ENCODE data around the gene KLF13.

DNA sequence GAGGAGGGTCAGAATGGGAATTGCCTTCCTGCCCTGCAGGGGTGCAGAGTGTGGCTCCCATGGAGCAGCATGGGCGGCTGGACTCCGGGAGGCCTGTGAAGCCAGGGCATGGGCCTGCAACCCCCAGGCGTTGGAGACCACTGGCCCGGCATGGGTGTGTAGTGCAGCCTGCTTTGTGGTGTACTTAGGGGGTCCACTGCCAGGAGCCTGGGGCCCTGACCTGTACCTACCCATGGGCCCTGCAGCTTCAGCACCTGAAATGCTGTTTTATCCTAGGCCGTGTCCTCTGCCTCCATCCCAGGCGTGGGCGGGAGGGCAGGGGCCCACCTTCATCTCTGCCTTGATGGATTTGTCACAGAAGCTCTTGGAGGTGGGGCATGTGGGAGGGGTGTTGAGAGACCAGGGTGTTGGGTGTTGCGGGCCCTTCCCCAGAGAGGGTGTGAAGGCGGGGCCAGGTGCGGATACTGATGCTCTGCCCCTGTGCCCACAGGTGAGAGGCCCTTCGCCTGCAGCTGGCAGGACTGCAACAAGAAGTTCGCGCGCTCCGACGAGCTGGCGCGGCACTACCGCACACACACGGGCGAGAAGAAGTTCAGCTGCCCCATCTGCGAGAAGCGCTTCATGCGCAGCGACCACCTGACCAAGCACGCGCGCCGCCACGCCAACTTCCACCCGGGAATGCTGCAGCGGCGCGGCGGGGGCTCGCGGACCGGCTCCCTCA is 45.0 kb downstream of the KLF13 start:
- TF ChIP-seq, protein P1, sequence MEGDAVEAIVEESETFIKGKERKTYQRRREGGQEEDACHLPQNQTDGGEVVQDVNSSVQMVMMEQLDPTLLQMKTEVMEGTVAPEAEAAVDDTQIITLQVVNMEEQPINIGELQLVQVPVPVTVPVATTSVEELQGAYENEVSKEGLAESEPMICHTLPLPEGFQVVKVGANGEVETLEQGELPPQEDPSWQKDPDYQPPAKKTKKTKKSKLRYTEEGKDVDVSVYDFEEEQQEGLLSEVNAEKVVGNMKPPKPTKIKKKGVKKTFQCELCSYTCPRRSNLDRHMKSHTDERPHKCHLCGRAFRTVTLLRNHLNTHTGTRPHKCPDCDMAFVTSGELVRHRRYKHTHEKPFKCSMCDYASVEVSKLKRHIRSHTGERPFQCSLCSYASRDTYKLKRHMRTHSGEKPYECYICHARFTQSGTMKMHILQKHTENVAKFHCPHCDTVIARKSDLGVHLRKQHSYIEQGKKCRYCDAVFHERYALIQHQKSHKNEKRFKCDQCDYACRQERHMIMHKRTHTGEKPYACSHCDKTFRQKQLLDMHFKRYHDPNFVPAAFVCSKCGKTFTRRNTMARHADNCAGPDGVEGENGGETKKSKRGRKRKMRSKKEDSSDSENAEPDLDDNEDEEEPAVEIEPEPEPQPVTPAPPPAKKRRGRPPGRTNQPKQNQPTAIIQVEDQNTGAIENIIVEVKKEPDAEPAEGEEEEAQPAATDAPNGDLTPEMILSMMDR (conservative IDR thresholded peaks at IDR 0.05; ENCODE audit: low read depth in 2 of 2), result no peak
- no peak for TF ChIP-seq EZH2phosphoT487 (IDR thresholded peaks at IDR 0.05; ENCODE audit: unreplicated experiment)
- TF ChIP-seq, protein P2, sequence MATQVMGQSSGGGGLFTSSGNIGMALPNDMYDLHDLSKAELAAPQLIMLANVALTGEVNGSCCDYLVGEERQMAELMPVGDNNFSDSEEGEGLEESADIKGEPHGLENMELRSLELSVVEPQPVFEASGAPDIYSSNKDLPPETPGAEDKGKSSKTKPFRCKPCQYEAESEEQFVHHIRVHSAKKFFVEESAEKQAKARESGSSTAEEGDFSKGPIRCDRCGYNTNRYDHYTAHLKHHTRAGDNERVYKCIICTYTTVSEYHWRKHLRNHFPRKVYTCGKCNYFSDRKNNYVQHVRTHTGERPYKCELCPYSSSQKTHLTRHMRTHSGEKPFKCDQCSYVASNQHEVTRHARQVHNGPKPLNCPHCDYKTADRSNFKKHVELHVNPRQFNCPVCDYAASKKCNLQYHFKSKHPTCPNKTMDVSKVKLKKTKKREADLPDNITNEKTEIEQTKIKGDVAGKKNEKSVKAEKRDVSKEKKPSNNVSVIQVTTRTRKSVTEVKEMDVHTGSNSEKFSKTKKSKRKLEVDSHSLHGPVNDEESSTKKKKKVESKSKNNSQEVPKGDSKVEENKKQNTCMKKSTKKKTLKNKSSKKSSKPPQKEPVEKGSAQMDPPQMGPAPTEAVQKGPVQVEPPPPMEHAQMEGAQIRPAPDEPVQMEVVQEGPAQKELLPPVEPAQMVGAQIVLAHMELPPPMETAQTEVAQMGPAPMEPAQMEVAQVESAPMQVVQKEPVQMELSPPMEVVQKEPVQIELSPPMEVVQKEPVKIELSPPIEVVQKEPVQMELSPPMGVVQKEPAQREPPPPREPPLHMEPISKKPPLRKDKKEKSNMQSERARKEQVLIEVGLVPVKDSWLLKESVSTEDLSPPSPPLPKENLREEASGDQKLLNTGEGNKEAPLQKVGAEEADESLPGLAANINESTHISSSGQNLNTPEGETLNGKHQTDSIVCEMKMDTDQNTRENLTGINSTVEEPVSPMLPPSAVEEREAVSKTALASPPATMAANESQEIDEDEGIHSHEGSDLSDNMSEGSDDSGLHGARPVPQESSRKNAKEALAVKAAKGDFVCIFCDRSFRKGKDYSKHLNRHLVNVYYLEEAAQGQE (IDR thresholded peaks at IDR 0.05; ENCODE audit: unreplicated experiment), result no peak
- TF ChIP-seq EZH2 (IDR thresholded peaks at IDR 0.05; ENCODE audit: low read depth, unreplicated experiment), result no peak
- TF ChIP-seq, protein P3, sequence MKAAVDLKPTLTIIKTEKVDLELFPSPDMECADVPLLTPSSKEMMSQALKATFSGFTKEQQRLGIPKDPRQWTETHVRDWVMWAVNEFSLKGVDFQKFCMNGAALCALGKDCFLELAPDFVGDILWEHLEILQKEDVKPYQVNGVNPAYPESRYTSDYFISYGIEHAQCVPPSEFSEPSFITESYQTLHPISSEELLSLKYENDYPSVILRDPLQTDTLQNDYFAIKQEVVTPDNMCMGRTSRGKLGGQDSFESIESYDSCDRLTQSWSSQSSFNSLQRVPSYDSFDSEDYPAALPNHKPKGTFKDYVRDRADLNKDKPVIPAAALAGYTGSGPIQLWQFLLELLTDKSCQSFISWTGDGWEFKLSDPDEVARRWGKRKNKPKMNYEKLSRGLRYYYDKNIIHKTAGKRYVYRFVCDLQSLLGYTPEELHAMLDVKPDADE (IDR thresholded peaks at IDR 0.05), result no peak
- no peak for TF ChIP-seq POLR2AphosphoS5 (IDR thresholded peaks at IDR 0.05; ENCODE audit: low read depth)
- TF ChIP-seq, protein P4, sequence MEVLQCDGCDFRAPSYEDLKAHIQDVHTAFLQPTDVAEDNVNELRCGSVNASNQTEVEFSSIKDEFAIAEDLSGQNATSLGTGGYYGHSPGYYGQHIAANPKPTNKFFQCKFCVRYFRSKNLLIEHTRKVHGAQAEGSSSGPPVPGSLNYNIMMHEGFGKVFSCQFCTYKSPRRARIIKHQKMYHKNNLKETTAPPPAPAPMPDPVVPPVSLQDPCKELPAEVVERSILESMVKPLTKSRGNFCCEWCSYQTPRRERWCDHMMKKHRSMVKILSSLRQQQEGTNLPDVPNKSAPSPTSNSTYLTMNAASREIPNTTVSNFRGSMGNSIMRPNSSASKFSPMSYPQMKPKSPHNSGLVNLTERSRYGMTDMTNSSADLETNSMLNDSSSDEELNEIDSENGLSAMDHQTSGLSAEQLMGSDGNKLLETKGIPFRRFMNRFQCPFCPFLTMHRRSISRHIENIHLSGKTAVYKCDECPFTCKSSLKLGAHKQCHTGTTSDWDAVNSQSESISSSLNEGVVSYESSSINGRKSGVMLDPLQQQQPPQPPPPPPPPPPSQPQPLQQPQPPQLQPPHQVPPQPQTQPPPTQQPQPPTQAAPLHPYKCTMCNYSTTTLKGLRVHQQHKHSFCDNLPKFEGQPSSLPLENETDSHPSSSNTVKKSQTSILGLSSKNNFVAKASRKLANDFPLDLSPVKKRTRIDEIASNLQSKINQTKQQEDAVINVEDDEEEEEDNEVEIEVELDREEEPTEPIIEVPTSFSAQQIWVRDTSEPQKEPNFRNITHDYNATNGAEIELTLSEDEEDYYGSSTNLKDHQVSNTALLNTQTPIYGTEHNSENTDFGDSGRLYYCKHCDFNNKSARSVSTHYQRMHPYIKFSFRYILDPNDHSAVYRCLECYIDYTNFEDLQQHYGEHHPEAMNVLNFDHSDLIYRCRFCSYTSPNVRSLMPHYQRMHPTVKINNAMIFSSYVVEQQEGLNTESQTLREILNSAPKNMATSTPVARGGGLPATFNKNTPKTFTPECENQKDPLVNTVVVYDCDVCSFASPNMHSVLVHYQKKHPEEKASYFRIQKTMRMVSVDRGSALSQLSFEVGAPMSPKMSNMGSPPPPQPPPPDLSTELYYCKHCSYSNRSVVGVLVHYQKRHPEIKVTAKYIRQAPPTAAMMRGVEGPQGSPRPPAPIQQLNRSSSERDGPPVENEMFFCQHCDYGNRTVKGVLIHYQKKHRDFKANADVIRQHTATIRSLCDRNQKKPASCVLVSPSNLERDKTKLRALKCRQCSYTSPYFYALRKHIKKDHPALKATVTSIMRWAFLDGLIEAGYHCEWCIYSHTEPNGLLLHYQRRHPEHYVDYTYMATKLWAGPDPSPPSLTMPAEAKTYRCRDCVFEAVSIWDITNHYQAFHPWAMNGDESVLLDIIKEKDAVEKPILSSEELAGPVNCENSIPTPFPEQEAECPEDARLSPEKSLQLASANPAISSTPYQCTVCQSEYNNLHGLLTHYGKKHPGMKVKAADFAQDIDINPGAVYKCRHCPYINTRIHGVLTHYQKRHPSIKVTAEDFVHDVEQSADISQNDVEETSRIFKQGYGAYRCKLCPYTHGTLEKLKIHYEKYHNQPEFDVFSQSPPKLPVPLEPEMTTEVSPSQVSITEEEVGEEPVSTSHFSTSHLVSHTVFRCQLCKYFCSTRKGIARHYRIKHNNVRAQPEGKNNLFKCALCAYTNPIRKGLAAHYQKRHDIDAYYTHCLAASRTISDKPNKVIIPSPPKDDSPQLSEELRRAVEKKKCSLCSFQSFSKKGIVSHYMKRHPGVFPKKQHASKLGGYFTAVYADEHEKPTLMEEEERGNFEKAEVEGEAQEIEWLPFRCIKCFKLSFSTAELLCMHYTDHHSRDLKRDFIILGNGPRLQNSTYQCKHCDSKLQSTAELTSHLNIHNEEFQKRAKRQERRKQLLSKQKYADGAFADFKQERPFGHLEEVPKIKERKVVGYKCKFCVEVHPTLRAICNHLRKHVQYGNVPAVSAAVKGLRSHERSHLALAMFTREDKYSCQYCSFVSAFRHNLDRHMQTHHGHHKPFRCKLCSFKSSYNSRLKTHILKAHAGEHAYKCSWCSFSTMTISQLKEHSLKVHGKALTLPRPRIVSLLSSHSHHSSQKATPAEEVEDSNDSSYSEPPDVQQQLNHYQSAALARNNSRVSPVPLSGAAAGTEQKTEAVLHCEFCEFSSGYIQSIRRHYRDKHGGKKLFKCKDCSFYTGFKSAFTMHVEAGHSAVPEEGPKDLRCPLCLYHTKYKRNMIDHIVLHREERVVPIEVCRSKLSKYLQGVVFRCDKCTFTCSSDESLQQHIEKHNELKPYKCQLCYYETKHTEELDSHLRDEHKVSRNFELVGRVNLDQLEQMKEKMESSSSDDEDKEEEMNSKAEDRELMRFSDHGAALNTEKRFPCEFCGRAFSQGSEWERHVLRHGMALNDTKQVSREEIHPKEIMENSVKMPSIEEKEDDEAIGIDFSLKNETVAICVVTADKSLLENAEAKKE (CRISPR knock-in tag; IDR thresholded peaks at IDR 0.05), result no peak
- TF ChIP-seq STAT1 (IDR thresholded peaks at IDR 0.05; ENCODE audit: unreplicated experiment), result no peak
- no peak for TF ChIP-seq NANOG (IDR thresholded peaks at IDR 0.05; ENCODE audit: borderline replicate concordance)
- TF ChIP-seq JUNB (IDR thresholded peaks at IDR 0.05; ENCODE audit: unreplicated experiment), result no peak
- no peak for TF ChIP-seq ZNF331 (CRISPR knock-in tag; IDR thresholded peaks at IDR 0.05; ENCODE audit: low read depth)
